ENCODE results near the gene CIROP.

DNA sequence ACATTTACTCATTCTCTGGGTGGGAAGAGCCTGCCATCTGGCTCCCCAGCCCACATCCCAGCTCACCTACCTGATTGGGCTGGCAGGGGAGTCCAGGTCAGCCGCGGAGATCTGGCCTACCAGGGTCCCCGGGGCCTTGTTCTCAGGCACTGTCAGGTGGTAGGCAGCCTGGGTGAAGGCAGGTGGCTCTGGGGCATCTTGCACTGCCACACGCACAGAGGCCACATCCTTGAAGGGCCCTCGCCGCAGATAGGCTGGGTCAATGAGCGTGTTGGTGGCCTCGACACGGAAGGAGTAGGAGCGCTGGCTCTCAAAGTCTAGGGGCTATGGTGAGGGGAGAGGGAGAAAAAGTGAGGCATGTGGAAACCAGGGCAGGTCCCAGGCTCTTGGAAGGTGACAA, 51.4 kb downstream of the CIROP start:
- TF ChIP-seq SPI1 (IDR thresholded peaks at IDR 0.05; ENCODE audit: low read depth, low read length): no peak
- TF ChIP-seq POLR2AphosphoS5 (IDR thresholded peaks at IDR 0.05; ENCODE audit: low read depth, low read length): no peak
- no peak for TF ChIP-seq POLR2A (IDR thresholded peaks at IDR 0.05; ENCODE audit: low read depth, low read length)
- no peak for TF ChIP-seq TAF1 (IDR thresholded peaks at IDR 0.05; ENCODE audit: low read depth, low read length)
